Measurements from ENCODE around the gene PRDM9. TPM values are rescaled to one million over a fixed set of nuclear protein-coding genes. Genes with fewer than 3 reads are reported as not detected.

PRDM9 gene
- total RNA-seq, 1 experiment from 2014 or later, result not detected

- CTCF ChIA-PET, result no interaction called here
- TF ChIP-seq EZH2 (IDR thresholded peaks at IDR 0.05; ENCODE audit: borderline replicate concordance, low read depth, low read length, poor library complexity, severe bottlenecking) (no peak), CTCF (conservative IDR thresholded peaks at IDR 0.05; ENCODE audit: low read depth, low read length) (no peak)
- Histone ChIP-seq H3K4me3 (ENCODE audit: low read depth, low read length, poor library complexity, severe bottlenecking) (no peak overlapping the region), H3K27ac (ENCODE audit: low read depth, low read length, poor library complexity, severe bottlenecking) (no peak overlapping the region), H3K36me3 (ENCODE audit: insufficient read depth, low read length, poor library complexity, severe bottlenecking) (no peaks in the 10 kb centered on the region), H3K4me1 (ENCODE audit: insufficient read depth, low read length, poor library complexity, severe bottlenecking) (no peaks in the 10 kb centered on the region), H3K27me3 (replicated peaks; ENCODE audit: insufficient read depth, low read depth, low read length, poor library complexity) (no peaks in the 10 kb centered on the region), H3K9me3 (ENCODE audit: low read depth, low read length, poor library complexity, severe bottlenecking) (peaks cover under 1% of the 10 kb centered on the region)
- DNase-seq (ENCODE audit: low spot score), result no peak
- intact Hi-C loops (cut with micrococcal nuclease; ENCODE audit: unreplicated experiment), result no loop called here
- POLR2A ChIA-PET (ENCODE audit: low non-redundant PET), result no interaction called here
- no TSS peak for BruUV-seq (replicated peaks)
These were observed 45.8 kb upstream of the PRDM9 start for GRCh38 chr5:23461576-23461975.

GRCh38 chr5:23466401-23466912 is 41.0 kb upstream of the PRDM9 start:
- DNase-seq (ENCODE audit: low spot score), result peak; percentile 57
- intact Hi-C loops (cut with micrococcal nuclease; ENCODE audit: unreplicated experiment), result no loop called here
- no peak for TF ChIP-seq EZH2 (IDR thresholded peaks at IDR 0.05; ENCODE audit: borderline replicate concordance, low read depth, low read length, poor library complexity, severe bottlenecking)
- no peak for TF ChIP-seq CTCF (conservative IDR thresholded peaks at IDR 0.05; ENCODE audit: low read depth, low read length)
- peaks cover 3% of the 10 kb centered on the region for H3K9me3 ChIP-seq (ENCODE audit: low read depth, low read length, poor library complexity, severe bottlenecking)
- POLR2A ChIA-PET (ENCODE audit: low non-redundant PET), result no interaction called here
- BruUV-seq (replicated peaks), result no TSS peak
- H3K36me3 ChIP-seq (ENCODE audit: insufficient read depth, low read length, poor library complexity, severe bottlenecking), result no peaks in the 10 kb centered on the region
- H3K4me1 ChIP-seq (ENCODE audit: insufficient read depth, low read length, poor library complexity, severe bottlenecking), result no peaks in the 10 kb centered on the region
- H3K27ac ChIP-seq (ENCODE audit: low read depth, low read length, poor library complexity, severe bottlenecking), result no peak overlapping the region
- CTCF ChIA-PET, result no interaction called here
- H3K4me3 ChIP-seq (ENCODE audit: low read depth, low read length, poor library complexity, severe bottlenecking), result no peak overlapping the region
- H3K27me3 ChIP-seq (replicated peaks; ENCODE audit: insufficient read depth, low read depth, low read length, poor library complexity), result no peaks in the 10 kb centered on the region

GRCh38 chr5:23468658-23469057 is 38.8 kb upstream of the PRDM9 start:
- no TSS peak for BruUV-seq (replicated peaks)
- CTCF ChIA-PET, result no interaction called here
- POLR2A ChIA-PET (ENCODE audit: low non-redundant PET), result no interaction called here

More at GRCh38 chr5:23468658-23469057, 38.8 kb upstream of the PRDM9 start:
- Histone ChIP-seq H3K27me3 (replicated peaks; ENCODE audit: insufficient read depth, low read depth, low read length, poor library complexity) (no peaks in the 10 kb centered on the region), H3K27ac (ENCODE audit: low read depth, low read length, poor library complexity, severe bottlenecking) (no peak overlapping the region), H3K4me3 (ENCODE audit: low read depth, low read length, poor library complexity, severe bottlenecking) (no peak overlapping the region), H3K36me3 (ENCODE audit: insufficient read depth, low read length, poor library complexity, severe bottlenecking) (no peaks in the 10 kb centered on the region), H3K4me1 (ENCODE audit: insufficient read depth, low read length, poor library complexity, severe bottlenecking) (no peaks in the 10 kb centered on the region), H3K9me3 (ENCODE audit: low read depth, low read length, poor library complexity, severe bottlenecking) (peaks cover 3% of the 10 kb centered on the region)
- no peak for DNase-seq (ENCODE audit: low spot score)
- intact Hi-C loops (cut with micrococcal nuclease; ENCODE audit: unreplicated experiment), result no loop called here
- TF ChIP-seq EZH2 (IDR thresholded peaks at IDR 0.05; ENCODE audit: borderline replicate concordance, low read depth, low read length, poor library complexity, severe bottlenecking) (no peak), CTCF (conservative IDR thresholded peaks at IDR 0.05; ENCODE audit: low read depth, low read length) (no peak)
